Measurements from ENCODE around the gene SGSH. TPM values are rescaled to one million over a fixed set of nuclear protein-coding genes. Genes with fewer than 3 reads are reported as not detected.

SGSH gene
- total RNA-seq, 1 experiment from 2014 or later, result 19.8 TPM

GRCh38 chr17:80160536-80160935, 59.6 kb downstream of the SGSH start:
- H3K23ac ChIP-seq (ENCODE audit: insufficient read length, low read depth, low read length), result no peak overlapping the region
- H3K56ac ChIP-seq (ENCODE audit: insufficient read length, low read depth, low read length), result no peak overlapping the region
- H2BK5ac ChIP-seq (ENCODE audit: insufficient read length, low read length), result no peak overlapping the region
- no peak overlapping the region for H4K5ac ChIP-seq (ENCODE audit: insufficient read length, low read depth, low read length)
- no peak for DNase-seq
- no peak for TF ChIP-seq CTCF (conservative IDR thresholded peaks at IDR 0.05)
- Mint-ChIP-seq H3K4me3 (peak overlapping the region in 1 of 2 experiments; percentile 74; a peak in 4 of 5 replicates), H3K9me3 (peaks cover 17 to 23% of the 10 kb centered on the region in 2 experiments), H3K27ac (peak overlapping the region; percentile 27 to 86 (median 85)), H3K4me1 (peaks cover 23 to 41% of the 10 kb centered on the region in 2 experiments), H3K36me3 (ENCODE audit: insufficient read depth in 1 of 3, low read depth in 3 of 3) (peaks cover 8 to 22% (median 13%) of the 10 kb centered on the region in 3 experiments; a peak in 6 of 7 replicates), H3K27me3 (ENCODE audit: low read depth) (peaks cover 16% of the 10 kb centered on the region)
- whole genome bisulfite sequencing (ENCODE audit: extremely low coverage, insufficient read length, low lambda C conversion rate), result no CpG with 5 or more reads among the region's 3 CpGs
- H3K4me2 ChIP-seq (ENCODE audit: insufficient read depth, insufficient read length, low read length), result peak overlapping the region; percentile 54
- no peak overlapping the region for H4K8ac ChIP-seq (replicated peaks; ENCODE audit: insufficient read length, low read depth, low read length)
- no peak overlapping the region for H2BK15ac ChIP-seq (ENCODE audit: low read depth, low read length)
- H3K9ac ChIP-seq (ENCODE audit: extremely low read depth, insufficient read length, low read length), result no peak overlapping the region
- no peak overlapping the region for H3K27ac ChIP-seq (ENCODE audit: insufficient read length, low read depth, low read length)
- no peak overlapping the region for H2BK12ac ChIP-seq (ENCODE audit: insufficient read length, low read depth, low read length)
- H3K4ac ChIP-seq (ENCODE audit: low read depth, low read length), result no peak overlapping the region
- H2BK20ac ChIP-seq (ENCODE audit: low read depth, low read length, poor library complexity, severe bottlenecking), result no peak overlapping the region
- H3K79me2 ChIP-seq (ENCODE audit: insufficient read depth, low read length), result no peaks in the 10 kb centered on the region
- H3K79me1 ChIP-seq (ENCODE audit: insufficient read depth, low read depth, low read length, poor library complexity, severe bottlenecking), result no peaks in the 10 kb centered on the region
- no peak overlapping the region for H2AK5ac ChIP-seq (ENCODE audit: insufficient read length, low read length)
- no peaks in the 10 kb centered on the region for H4K20me1 ChIP-seq (ENCODE audit: control insufficient read depth, insufficient read depth, insufficient read length)
- H3K9me3 ChIP-seq (ENCODE audit: control insufficient read depth, low read depth, low read length), result peaks cover 4% of the 10 kb centered on the region
- H3K23me2 ChIP-seq (ENCODE audit: insufficient read length, low read depth, low read length, poor library complexity, severe bottlenecking), result no peaks in the 10 kb centered on the region
- no peak overlapping the region for H2AFZ ChIP-seq (ENCODE audit: low read length)
- H2BK120ac ChIP-seq (ENCODE audit: low read depth, low read length, poor library complexity, severe bottlenecking), result no peak overlapping the region
- H3T11ph ChIP-seq (ENCODE audit: low read length), result no peak overlapping the region
- H3K4me1 ChIP-seq (ENCODE audit: insufficient read depth, low read length), result peaks cover 5% of the 10 kb centered on the region; the same call in 1 of the 2 replicates
- H3K14ac ChIP-seq (ENCODE audit: insufficient read depth, low read length), result no peak overlapping the region
- H4K91ac ChIP-seq (ENCODE audit: insufficient read length, low read depth, low read length), result no peak overlapping the region
- H3K18ac ChIP-seq (ENCODE audit: insufficient read length, low read depth, low read length), result no peak overlapping the region
- H3K27me3 ChIP-seq (ENCODE audit: insufficient read depth, low read length), result no peaks in the 10 kb centered on the region; the same call in 1 of the 2 replicates

Other genes with a start within 250 kb of the SGSH start
- 82.7 and 85.8 TPM in 2 replicates for gene TBC1D16, start 184.5 kb downstream of the SGSH start, total RNA-seq (2021)
- 7.8 and 8.9 TPM in 2 replicates for gene CCDC40, start 183.7 kb downstream of the SGSH start, total RNA-seq (2021)
- 28.9 and 30.3 TPM in 2 replicates for gene GAA, start 118.8 kb downstream of the SGSH start, total RNA-seq (2021)
- gene EIF4A3, start 73.2 kb downstream of the SGSH start, total RNA-seq (2021), result 162 and 168 TPM in 2 replicates
- gene CARD14, start 50.3 kb downstream of the SGSH start, total RNA-seq (2021), result 0.24 and 0.35 TPM in 2 replicates
- gene SLC26A11, start 94 bp upstream of the SGSH start, total RNA-seq (2021), result 24.0 and 26.5 TPM in 2 replicates
- 32.5 and 34.3 TPM in 2 replicates for gene RNF213, start 40.5 kb upstream of the SGSH start, total RNA-seq (2021)
- 14.8 and 17.1 TPM in 2 replicates for gene ENDOV, start 194.8 kb upstream of the SGSH start, total RNA-seq (2021)